Sigmoid colon (tissue), 7 donors: ENCODE results near the gene EPHA7. TPM values are rescaled to one million over a fixed set of nuclear protein-coding genes. Genes with fewer than 3 reads are reported as not detected.

ENCODE experiments used
- DNase-seq: peaks from one replicate; pipeline ENCODE4 v3.0.0-alpha.2; 2019
- H3K27ac ChIP-seq, 4 donors: fragments of 200-600 bp; sonication (generic); one replicate each; pipeline ENCODE4 v1.5.1; 2016 to 2019; ENCODE audit warnings: mild to moderate bottlenecking in 1 of 4
- H3K27me3 ChIP-seq, 3 donors: fragments of 200-600 bp; sonication (generic); one replicate each; pipeline ENCODE4 v1.5.1; 2019; ENCODE audit warnings: mild to moderate bottlenecking in 1 of 3
- H3K36me3 ChIP-seq, 4 donors: fragments of 200-600 bp; sonication (generic); one replicate each; pipeline ENCODE4 v1.5.1; 2016 to 2019
- H3K4me1 ChIP-seq, 4 donors: fragments of 200-600 bp; sonication (generic); one replicate each; pipeline ENCODE4 v1.5.1; 2017 to 2019
- H3K4me3 ChIP-seq, 4 donors: fragments of 200-600 bp; sonication (generic); one replicate each; pipeline ENCODE4 v1.5.1; 2017 to 2019; ENCODE audit warnings: mild to moderate bottlenecking in 2 of 4, moderate library complexity in 1 of 4
- H3K9me3 ChIP-seq, 4 donors: fragments of 200-600 bp in 3 of 4; sonication (generic) in 3 of 4; one replicate each; pipeline versions ENCODE4 v1.5.1 to v1.6.1; 2013 to 2019
- EP300 ChIP-seq, 4 donors: sonication (generic); formaldehyde crosslinking; IDR thresholded peaks; one replicate each; pipeline ENCODE4 v1.6.1; 2017; ENCODE audit warnings: antibody characterized with exemption in 4 of 4
- POLR2A ChIP-seq, 2 donors: fragments of 450-650 bp; IDR thresholded peaks; one replicate each; pipeline ENCODE4 v1.6.1; 2016; ENCODE audit warnings: antibody characterized with exemption in 2 of 2, mild to moderate bottlenecking in 2 of 2, moderate library complexity in 2 of 2
- POLR2AphosphoS5 ChIP-seq, 4 donors: sonication (generic); formaldehyde crosslinking; IDR thresholded peaks; one replicate each; pipeline ENCODE4 v1.6.1; 2017; ENCODE audit warnings: antibody characterized with exemption in 4 of 4
- WGBS, 2 donors: extraction: QIAGEN DNeasy Blood & Tissue Kit; methylation state at CpG; one replicate each; pipeline ENCODE4 v1.1.7; 2013; 5-methylcytosine and 5-hydroxymethylcytosine counted together
- intact Hi-C: fragments of 100-400 bp; cut with DNase I; formaldehyde crosslinking; loops from one replicate; pipeline ENCODE4 v1.15.1; 2023
- polyA plus RNA-seq, 3 donors: library from polyadenylated mRNA; stranded (reverse); fragments of 200-250 nt; gene quantifications; one replicate each; pipeline ENCODE4 v1.2.3, GENCODE V29; 2013
- total RNA-seq, 4 donors: library from RNA; depleted of rRNA; stranded (reverse); fragments of >200 nt; gene quantifications; one replicate each; pipeline ENCODE4 v1.1.0, GENCODE V29; 2016
- TF ChIP-seq, protein P1 (sequence below), 4 experiments: fragments of 450-650 bp in 3 of 4; fragments of 200-600 bp in 1 of 4; IDR thresholded peaks; one replicate each; pipeline ENCODE4 v1.5.1; 2016 to 2019; ENCODE audit warnings: antibody characterized with exemption in 4 of 4, mild to moderate bottlenecking in 3 of 4, moderate library complexity in 2 of 4
- donor health status: healthy with polysubstance abuse.
- donor health status: Bipolar disorder and iron deficiency.
- donor health status: healthy.

Gene EPHA7
- total RNA-seq (100 to 1,000 TPM in 2 of 4 donors, 10 to 100 TPM in 2; 46.5 to 134 (median 108) TPM), polyA plus RNA-seq (1 to 10 TPM in 2 of 3 donors, not detected in 1; 1.2 to 1.8 TPM)

DNA sequence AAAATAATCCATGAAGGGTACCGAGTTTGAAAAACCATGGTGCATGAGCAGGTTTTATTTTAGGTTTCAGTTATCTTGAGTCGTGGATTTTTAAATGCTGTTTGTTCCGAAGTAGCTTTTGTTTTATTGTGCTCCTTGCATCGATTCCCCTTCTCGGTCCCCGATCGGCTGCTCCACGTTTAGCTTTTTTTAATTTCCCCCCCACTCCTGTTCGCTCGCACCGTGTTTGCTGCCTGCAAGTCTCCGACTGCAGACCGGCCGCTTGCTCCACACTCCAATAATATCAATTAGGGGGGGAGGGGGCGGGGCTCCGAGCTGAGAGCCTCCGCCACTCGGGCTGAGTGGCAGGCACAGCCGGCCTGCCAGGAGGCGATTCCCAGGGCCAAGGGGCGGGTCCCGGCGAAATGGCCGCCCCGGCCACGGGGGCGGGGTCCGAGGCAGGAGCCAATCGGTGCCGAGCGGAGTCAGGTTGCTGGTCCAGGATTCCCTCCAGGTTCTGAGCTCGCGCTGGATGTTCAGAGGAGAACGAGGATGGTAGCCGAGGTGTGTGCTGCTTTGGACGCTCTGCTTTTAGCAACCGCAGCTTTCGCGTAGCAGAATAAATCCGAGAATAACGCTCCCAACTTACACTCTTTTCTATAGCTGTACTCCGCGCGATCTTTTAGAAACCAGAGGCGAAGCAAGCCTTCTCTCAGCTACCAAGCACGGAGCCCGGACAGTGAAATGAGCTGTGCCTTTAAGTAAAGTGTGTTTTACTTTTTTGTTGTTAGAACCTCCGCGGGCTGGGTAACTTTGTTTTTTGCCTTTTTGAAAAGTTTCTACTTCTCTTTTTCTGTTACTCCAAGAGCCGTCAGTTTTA lies at the start of gene EPHA7:
Gene EPHA7, minus strand, starts transcription at position 256 of the 859 bp plus-strand sequence. Its CDS starts 218 bp downstream, at position 38.
- TF ChIP-seq POLR2A (IDR thresholded peaks at IDR 0.05) (peak; percentile 62 to 68), POLR2AphosphoS5 (IDR thresholded peaks at IDR 0.05) (peak; percentile 88 to 97 (median 96))
- TF ChIP-seq, protein P1, sequence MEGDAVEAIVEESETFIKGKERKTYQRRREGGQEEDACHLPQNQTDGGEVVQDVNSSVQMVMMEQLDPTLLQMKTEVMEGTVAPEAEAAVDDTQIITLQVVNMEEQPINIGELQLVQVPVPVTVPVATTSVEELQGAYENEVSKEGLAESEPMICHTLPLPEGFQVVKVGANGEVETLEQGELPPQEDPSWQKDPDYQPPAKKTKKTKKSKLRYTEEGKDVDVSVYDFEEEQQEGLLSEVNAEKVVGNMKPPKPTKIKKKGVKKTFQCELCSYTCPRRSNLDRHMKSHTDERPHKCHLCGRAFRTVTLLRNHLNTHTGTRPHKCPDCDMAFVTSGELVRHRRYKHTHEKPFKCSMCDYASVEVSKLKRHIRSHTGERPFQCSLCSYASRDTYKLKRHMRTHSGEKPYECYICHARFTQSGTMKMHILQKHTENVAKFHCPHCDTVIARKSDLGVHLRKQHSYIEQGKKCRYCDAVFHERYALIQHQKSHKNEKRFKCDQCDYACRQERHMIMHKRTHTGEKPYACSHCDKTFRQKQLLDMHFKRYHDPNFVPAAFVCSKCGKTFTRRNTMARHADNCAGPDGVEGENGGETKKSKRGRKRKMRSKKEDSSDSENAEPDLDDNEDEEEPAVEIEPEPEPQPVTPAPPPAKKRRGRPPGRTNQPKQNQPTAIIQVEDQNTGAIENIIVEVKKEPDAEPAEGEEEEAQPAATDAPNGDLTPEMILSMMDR (IDR thresholded peaks at IDR 0.05) = no peak
- intact Hi-C loops = loop anchor here (5.0 to 10.0 kb wide), 4 partner anchors 53 to 363 kb away; no protein-coding TSS in a partner anchor
- peak within 1 kb of the TSS; percentile 80 to 89 (median 82) for H3K27ac ChIP-seq
- no peaks in the 10 kb centered on the region for H3K36me3 ChIP-seq
- H3K27me3 ChIP-seq = peaks cover 3 to 22% (median 8%) of the 10 kb centered on the region in 3 donors
- H3K9me3 ChIP-seq = no peaks in the 10 kb centered on the region
- H3K4me3 ChIP-seq = peak within 1 kb of the TSS; percentile 55 to 84 (median 68)
- H3K4me1 ChIP-seq = peaks cover 0 to 30% (median 13%) of the 10 kb centered on the region in 4 donors
- DNase-seq = peak; percentile 97
- 1 to 2% methylated on average over 50 of the region's 50 CpGs for WGBS, 2 donors

DNA sequence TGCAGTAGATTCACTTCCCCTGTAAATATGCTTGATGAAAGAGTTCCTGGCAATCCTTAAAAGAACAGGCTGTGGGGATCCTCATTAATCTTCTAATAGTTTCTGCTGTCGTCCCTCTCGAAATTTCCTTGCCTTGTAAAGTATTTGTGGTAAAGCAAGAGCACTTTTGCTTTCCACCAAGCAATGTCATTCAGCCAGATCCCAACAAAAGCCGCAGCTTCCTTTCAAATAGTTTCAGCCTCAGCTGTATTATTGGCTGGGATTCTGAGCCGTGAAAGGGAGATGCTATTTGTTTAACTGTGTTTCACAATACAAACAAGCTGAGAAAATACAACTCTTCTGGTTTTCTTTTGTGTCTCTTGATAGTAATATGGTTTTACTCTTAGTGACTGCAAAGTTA lies 48.9 kb upstream of the EPHA7 start:
- Histone ChIP-seq H3K9me3 (no peaks in the 10 kb centered on the region), H3K4me3 (peak overlapping the region in 2 of 4 donors; percentile 6 to 29), H3K27ac (peak overlapping the region; percentile 29 to 72 (median 51)), H3K36me3 (no peaks in the 10 kb centered on the region), H3K27me3 (no peaks in the 10 kb centered on the region), H3K4me1 (peaks cover 0 to 24% (median 0%) of the 10 kb centered on the region in 4 donors)
- DNase-seq = no peak
- TF ChIP-seq EP300 (IDR thresholded peaks at IDR 0.05) (no peak), POLR2AphosphoS5 (IDR thresholded peaks at IDR 0.05) (no peak), POLR2A (IDR thresholded peaks at IDR 0.05) (no peak)
- TF ChIP-seq, protein P1 (IDR thresholded peaks at IDR 0.05) = no peak
- intact Hi-C loops = no loop called here
- WGBS, 2 donors = 11 to 37% methylated on average over 4 of the region's 4 CpGs

DNA sequence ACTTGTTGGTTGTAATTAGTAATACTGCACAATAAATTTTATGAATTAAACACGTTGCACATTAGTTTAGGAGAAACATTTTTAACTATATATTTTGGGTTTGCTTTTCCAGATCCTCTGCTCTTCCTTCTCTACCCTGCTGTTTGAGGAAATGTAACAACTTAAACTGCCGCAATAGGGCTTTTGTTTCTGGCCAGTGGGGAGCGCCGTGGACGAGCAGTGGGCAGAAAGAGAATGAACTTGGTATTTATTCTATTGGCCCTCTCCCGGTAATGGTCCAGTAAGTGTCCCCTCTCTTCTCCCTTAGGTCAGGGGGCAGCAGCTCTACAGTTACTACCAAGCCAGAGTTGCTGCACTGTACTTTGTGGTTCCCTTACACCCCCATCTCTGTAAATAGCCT lies 35.2 kb upstream of the EPHA7 start:
- whole genome bisulfite sequencing, 2 donors = 84 to 92% methylated on average over 6 of the region's 6 CpGs
- no peak for DNase-seq
- Histone ChIP-seq H3K4me1 (peaks cover 0 to 5% (median 0%) of the 10 kb centered on the region in 4 donors), H3K9me3 (no peaks in the 10 kb centered on the region), H3K27me3 (no peaks in the 10 kb centered on the region), H3K36me3 (no peaks in the 10 kb centered on the region), H3K4me3 (no peak overlapping the region), H3K27ac (no peak overlapping the region)
- intact Hi-C loops = no loop called here
- TF ChIP-seq POLR2AphosphoS5 (IDR thresholded peaks at IDR 0.05) = no peak
- no peak for TF ChIP-seq EP300 (IDR thresholded peaks at IDR 0.05)
- no peak for TF ChIP-seq POLR2A (IDR thresholded peaks at IDR 0.05)
- TF ChIP-seq, protein P1 (IDR thresholded peaks at IDR 0.05) = no peak

DNA sequence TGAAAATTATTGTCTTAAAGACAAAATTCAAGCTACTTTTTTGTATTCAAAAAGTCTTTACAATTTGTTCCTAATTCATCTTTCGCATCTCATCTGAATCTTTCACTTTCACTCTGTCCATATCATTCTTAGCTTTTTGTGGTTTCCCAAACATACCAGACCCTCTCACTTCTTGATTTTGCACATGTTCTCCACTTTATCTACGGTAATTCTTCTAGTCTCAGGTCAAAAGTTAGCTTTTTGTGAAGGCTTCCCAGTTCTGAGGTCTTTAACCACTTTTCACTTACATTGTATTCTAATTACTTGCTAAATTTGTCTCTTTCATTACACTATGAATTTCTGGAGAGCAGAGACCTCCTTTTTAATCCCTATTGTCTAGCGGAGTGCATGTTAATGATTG lies 34.6 kb upstream of the EPHA7 start:
- WGBS, 2 donors = 74 to 92% methylated on average over 3 of the region's 3 CpGs
- no peaks in the 10 kb centered on the region for H3K36me3 ChIP-seq
- H3K27ac ChIP-seq = no peak overlapping the region
- intact Hi-C loops = no loop called here
- H3K4me1 ChIP-seq = peaks cover 0 to 5% (median 0%) of the 10 kb centered on the region in 4 donors
- H3K4me3 ChIP-seq = no peak overlapping the region
- no peaks in the 10 kb centered on the region for H3K9me3 ChIP-seq
- no peak for DNase-seq
- TF ChIP-seq EP300 (IDR thresholded peaks at IDR 0.05) (no peak), POLR2A (IDR thresholded peaks at IDR 0.05) (no peak), POLR2AphosphoS5 (IDR thresholded peaks at IDR 0.05) (no peak)
- TF ChIP-seq, protein P1 (IDR thresholded peaks at IDR 0.05) = no peak
- no peaks in the 10 kb centered on the region for H3K27me3 ChIP-seq
